Right renal pelvis (tissue), 4 donors: ENCODE data around the gene LITAFD. TPM values are rescaled to one million over a fixed set of nuclear protein-coding genes. Genes with fewer than 3 reads are reported as not detected.
"Not testable (repeated sequence)": the region's sequence is repeated elsewhere in the genome, so short reads cannot be mapped to it uniquely, and the experiment has no call there.

Experiments used
- DNase-seq, 4 donors: peaks; one replicate each; pipeline ENCODE4 v3.0.0-alpha.2; 2013; ENCODE audit warnings: low read depth in 4 of 4, low spot score in 3 of 4, missing footprints in 1 of 4
- polyA plus RNA-seq, 4 donors: library from polyadenylated mRNA; unstranded; fragments of 120-200 nt; gene quantifications; one replicate each; pipeline ENCODE4 v1.2.1, GENCODE V29; 2013; ENCODE audit not compliant: insufficient read length in 4 of 4

Gene LITAFD
- polyA plus RNA-seq, 4 donors = 0.20 TPM; not detected in 3

DNA sequence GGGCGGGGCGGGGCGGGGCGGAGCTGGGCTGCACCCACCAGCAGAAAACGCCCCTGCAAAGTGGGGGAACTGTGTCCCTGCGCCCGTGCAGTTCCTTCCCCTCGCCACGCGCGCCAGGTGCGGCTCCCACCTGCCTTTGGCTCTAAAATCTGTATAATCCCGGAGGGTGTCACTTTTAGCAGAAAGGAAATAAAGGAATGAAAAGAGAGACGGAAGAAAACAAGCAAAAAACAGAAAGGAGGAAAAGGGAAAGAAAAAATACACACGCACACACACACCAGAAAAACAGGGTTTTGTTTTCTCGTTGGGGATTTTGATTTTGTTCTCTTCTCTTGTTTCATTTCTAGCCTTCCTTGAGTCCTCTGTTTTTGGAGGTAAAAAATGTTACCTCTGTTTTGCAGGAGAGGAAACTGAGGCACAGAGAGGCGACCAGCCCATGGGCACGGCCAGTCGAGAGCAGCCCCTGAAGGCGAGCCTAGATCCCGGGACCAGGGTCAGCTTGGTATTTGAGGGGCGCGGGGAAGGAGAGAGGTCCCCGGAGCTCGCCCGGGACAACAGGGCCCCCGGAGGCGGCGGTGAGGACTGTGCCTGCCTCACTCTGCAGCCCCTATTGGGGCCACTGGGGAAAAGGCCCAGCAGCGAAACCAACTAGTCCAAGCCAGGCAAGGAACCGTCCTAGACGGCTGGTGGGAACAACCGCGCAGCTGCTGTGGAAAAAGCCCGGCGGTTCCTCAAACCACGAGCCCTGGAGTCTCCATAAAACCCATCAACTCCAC is 12.8 kb upstream of the LITAFD start:
- DNase-seq = no peak

DNA sequence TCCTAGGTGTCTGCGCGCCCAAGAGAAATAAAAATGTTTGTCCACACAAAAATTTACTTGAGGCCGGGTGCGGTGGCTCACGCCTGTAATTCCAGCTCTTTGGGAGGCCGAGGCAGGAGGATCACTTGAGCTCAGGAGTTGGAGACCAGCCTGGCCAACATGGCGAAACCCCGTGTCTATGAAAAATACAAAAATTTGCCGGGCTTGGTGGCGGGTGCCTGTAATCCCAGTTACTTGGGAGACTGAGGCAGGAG is 12.2 kb upstream of the LITAFD start:
- DNase-seq = not testable (repeated sequence)

DNA sequence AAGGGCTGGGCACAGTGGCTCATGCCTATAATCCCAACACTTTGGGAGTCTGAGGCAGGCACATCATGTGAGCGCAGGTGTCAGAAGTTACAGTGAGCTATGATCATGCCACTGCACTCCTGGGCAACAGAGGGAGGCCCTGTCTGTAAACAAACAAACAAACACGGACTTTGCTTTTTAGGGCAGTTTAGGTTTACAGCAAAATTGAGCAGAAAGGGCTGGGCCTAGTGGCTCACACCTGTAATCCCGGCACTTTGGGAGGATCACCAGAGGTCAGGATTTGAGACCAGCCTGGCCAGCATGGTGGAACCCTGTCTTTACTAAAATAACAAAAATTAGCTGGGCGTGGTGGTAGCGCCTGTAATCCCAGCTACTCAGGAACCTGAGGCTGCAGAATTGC is 10.1 kb upstream of the LITAFD start:
- DNase-seq = no peak

DNA sequence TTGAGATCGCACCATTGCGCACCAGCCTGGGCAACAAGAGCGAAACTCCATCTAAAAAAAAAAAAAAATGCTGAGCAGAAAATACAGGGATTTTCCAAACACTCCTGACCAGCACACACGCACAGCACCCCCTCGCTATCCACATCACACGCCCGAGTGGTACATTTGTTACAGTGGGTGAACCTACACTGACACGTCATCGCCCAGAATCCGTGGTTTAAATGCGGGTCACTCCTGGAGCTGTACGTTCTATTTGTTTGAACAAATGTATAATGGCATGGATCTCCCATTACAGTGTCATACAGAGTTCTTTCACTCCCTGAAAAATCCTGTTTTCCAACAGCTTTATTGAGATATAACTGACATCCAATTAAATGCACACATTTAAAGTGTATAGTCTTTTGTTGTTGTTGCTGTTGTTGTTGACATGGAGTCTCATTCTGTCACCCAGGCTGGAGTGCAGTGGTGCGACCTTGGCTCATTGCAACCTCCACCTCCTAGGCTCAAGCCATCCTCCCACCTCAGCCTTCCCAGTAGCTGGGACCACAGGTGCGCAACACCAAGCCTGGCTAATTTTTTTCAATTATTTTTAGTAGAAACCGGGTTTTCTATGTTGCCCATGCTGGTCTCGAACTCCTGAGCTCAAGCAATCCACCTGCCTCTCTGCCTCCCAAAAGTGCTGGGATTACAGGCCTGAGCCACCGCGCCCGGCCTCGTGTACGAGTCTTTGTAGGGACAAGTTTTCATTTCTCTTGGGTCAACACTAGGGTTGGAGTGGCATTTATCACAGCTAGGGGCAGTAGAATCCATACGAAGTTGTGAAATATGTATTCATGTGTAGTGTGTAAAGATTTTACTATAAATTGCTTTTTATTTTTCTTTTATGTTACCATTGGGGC is 8.9 kb upstream of the LITAFD start:
- DNase-seq = no peak

DNA sequence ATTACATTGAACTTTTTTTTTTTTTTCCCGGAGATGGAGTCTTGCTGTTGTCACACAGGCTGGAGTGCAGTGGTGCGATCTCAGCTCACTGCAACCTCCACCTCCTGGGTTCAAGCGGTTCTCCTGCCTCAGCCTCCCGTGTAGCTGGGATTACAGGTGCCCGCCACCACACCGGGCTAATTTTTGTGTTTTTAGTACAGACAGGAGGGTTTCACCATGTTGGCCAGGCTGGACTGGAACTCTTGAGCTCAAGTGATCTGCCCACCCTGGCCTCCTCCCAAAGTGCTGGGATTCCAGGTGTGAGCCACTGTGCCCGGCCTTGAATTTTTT is 8.3 kb upstream of the LITAFD start:
- not testable (repeated sequence) for DNase-seq

DNA sequence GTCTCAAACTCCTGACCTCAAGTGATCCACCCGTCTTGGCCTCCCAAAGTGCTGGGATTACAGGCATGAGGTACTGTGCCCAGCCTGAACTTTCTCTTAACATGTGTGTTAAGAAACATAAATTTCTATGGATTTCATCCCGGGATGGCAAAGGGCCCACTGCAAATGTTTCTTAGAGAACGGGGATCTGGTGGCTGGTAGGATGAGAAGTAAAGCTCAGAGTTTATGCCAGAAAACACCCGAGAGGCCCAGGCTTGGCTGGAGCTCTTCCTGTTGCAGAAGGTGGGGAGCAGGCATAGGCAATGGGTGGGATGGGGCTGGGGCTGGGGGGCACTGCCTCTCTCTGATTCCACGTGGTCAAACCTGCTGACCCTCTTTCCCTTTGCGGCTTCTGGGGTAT is 7.8 kb upstream of the LITAFD start:
- DNase-seq = no peak

DNA sequence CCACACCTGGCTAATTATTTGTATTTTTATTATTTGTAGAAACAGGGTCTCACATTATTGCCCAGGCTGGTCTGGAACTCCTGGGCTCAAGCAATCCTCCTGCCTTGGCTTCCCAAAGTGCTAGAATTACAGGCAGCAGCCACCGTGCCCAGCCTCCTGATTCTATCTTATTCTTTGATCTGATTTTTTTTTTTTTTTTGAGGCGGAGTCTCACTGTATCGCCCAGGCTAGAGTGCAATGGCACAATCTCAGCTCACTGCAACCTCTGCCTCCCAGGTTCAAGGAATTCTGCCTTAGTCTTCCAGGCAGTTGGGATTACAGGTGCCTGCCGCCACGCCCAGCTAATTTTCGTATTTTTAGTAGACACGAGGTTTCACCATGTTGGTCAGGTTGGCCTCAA is 6.8 kb upstream of the LITAFD start:
- DNase-seq = not testable (repeated sequence)

DNA sequence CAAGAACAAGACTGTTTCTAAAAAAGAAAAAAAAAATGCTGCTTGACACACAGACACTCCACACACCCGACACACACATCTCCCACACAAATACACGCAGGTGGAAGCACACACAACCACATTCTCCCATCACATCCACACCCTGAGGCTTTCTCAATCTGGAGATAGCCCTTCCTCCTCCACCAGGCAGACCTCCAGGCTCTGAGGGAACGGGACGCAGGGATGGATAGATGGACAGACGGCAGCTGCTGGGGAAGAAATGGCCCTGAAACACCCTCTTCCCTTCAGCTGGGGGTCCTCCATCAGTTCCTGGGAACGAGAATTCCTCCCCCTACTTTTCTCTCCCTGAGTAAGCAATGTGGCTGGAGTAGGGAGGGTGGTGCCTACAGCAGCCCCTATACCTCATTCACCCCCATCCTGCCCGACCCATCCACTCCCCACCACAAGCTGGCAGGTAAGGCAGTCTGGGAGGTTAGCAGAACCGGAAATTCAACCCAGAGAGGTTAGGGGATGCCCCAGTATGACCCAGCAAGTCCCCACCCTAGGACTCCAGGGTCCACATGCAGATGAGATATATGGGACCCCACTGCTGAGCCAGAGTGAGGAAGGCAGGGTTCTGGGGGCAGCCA is 4.1 kb upstream of the LITAFD start:
- no peak for DNase-seq

DNA sequence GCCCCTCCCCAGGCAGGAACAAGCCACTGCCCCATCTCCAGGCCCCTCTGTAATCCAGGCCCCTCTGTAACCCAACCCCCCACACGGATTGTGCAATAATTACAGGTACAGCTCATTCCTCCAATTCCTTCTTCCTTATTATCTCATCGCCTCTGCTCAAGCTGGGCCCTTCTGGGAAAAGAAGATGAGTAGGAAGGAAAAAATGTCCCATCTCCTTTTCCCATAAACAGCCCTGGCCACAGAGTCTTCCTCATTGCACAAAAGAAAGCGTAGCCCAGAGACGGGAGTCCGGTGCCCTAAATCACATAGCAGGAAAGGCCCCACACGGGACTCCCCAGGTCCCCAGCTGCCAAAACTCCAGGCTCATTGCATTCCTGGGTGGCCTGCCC is 3.6 kb upstream of the LITAFD start:
- no peak for DNase-seq

DNA sequence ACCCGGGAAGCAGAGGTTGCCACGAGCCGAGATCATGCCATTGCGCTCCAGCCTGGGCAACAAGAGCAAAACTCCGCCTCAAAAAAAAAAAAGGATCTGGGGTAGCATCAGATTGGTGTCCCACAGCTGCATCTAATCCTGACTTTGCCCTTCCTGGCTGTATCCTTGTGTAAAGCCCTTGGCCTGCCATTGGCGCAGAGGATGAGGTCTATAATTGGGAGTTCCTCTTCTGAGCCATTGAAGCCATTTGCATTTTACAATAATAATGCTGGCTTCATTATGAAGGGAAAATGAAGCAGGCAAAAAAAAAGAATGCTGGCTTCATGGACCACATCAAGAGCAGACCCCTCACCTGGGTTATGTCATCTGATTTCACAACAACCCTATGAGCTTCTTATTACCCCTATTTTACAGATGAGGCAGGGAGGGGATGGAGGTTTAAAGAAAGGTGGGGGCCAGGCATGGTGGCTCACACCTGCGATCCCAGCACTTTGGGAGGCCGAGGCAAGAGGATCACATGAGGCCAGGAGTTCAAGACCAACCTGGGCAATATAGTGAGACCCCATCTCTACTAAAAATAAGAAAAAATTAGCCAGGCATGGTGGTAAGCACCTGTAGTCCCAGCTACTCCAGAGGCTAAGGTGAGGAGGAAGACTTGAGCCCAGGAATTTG is 1.2 kb upstream of the LITAFD start:
- DNase-seq = no peak

DNA sequence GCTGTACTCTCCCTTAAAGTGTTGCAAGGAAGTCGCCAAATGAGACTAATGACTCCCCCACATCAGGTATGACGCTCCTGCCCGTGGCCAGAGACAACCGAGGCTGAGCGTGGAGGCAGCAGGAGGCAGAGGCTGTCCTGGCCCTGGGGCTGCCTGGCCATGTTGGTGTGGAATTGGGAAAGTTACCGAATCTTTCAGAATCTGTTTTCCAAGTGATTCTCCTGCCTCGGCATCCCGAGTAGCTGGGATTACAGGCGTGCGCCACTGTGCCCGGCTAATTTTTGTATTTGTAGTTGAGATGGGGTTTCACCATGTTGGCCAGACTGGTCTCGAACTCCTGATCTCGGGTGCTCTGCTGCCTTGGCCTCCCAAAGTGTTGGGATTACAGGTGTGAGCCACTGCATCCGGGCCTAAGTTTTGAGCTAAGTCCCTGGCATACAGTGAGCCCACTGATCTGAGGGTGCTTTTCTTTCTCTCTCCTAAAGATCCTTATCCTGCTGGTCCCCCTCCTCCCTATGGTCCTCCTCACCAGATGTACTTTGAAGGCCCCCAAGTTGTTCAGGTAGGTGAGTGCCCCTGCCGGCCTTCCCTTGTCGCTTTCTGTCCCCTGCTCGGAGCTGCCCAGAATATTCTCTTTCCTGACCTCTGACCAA is 700 bp downstream of the LITAFD start:
- DNase-seq = no peak

DNA sequence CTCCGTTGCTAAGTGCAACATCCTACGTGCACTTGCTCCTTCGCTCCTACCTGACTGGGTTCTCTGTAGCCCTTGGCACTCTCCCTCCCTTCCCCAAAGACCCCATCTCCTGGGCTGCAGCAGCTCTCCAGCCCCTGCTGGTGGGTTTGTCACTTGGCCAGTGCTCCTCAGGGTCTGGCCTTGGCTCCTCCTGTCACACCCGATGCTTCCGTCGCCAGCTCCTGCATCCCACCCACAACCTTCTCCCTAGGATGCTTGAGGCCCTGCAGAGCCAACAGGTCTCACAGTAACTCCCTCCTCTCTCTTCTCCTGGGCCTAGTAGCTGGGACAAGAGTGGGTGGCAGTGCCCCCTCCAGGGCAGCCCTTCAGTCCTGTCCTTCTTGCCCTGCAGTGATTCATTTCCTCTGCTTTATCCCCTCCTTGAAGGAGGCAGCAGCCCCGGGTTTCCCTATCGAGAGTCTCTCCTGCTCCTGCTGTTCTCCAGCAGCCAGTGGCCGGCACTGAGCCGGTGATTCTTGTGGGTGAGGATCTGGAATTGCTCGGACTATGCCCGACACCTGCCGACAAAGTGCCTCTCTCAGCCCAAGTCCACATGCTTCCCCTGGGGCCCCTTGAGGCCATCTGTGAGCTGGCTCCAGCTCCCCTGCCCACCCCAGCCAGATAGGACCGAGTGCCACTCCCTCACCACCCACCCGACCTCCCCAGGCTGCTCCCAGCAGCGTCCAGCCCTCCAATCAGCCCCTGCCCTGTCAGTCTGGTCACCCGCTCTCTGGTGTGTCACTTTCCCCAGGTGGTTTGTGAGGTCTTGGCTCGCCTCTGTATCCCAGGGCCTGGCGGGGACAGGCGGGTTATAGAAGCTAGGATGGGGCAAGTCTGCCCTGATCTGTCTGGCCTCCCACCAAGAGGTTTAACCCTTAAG is 3.8 kb downstream of the LITAFD start:
- no peak for DNase-seq

DNA sequence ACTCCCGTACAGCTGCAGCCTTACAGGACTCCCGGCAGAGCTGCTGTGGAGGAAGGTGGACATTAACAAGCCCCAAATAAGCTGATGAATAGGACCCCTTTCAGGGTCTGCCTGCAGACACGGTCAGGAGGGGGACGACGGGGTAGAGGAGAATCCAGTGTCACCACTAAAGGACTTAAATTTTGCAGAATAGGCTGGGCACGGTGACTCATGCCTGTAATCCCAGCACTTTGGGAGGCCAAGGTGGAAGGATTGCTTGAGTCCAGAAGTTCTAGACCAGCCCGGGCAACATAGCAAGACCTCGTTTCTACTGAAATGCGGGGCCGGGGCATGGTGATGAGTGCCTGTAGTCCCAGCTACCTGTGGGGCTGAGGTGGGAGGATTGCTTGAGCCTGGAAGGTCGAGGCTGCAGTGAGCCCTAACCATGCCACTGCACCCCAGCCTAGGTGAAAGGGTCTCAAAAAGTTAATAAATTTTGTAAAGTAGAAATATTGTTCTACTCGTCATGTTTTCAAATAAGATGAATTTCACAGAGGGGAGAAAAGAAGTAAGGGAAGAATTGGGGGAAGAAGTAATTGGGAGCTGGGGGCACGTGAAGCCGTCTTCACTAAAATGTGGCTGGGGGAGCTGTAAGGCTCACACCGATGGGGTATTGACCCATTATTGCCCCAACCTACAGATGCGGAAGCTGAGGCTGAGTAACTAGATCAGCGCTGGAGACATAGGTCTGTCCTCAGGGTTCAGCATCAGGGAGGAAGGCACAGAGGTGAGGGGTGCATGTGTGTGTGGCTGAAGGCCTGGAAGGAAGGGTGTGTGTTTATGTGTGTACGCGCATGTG is 4.7 kb downstream of the LITAFD start:
- DNase-seq = no peak

DNA sequence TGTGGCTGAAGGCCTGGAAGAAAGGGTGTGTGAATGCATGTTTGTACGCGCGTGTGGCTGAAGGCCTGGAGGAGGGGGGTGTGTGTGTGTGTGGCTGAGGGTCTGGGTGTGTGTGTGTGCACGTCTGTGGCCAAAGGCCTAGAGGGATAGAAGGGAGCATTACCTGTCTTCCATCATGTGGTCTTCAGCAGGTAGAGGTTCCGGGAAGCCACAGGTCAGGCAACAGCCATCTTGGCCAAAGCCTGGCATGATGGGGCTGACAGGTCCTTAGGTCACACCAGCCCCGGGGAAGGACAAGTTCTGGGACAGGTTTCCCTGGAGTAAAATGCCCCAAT is 5.2 kb downstream of the LITAFD start:
- no peak for DNase-seq

DNA sequence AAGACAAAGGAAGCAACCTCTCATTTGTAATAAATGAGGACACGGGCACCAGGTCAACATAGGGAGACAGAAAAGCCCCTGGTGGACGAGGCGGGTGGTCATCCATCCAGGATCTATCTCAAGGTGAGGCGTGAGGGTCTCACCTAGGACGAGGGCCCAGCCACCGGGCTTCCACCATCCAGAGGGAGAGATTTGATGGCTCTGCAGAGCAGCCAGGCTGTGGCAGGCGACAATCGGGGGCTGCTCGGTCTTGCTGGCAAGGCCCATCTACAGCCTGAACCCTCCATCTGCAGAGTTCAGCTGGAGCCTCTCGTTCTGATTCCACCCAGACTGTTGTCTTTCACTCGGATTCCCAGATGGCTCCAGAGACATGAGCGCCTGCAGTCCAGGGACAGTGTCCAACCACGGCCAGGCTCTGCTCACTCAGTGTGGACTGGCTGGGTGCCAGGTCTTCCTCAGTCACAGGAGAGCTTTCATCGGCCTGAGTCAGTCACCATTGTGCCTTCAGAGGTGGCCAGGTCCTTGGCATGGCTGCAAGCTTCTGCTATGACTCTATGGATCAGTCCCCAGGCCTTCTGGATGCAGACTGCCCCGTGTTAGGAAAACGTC is 5.9 kb downstream of the LITAFD start:
- no peak for DNase-seq

DNA sequence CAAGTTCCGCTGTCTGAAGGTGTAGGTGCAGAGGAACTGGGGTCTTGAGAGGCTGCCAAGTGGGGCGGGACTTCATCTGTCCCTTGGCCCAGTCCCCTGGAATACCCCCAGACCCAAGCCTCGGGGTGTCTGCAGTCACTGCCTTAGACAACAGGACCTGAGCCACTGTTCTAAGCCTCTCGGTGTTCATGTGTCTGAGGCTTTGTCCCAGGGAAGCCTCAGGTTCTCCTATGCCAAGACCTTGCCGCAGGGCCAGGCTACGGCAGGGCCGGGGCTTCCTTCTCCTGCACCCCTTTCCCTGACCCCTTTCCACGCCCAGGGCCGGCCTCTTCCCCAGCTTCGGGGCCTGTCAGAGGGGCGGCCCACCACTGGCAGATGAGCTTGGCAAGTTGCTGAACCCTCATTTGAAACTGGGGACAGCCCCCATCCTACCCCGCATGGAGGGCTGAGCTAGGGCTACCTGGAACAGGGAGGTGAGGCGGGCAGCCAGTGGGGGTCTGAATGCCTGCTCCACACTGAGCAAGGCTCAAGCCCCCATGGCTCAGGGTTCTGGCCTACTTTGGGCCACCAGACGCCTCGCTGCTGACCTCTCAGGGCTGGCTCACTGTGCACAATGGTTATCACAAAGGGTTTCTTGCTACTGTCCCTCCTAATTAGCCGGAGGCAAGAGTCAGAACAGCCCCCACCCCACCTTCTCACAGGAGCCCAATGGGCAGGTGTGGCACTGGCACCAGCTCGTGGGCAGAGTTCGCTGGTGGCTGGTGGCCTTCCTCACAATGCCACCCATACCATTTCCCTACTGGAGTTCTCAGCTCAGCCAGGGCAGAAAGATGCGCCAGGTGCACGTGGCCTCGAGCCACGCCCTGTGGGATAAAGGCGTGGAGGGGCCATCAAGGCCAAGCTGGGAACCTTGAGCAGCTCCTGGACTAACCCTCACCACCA is 7.1 kb downstream of the LITAFD start:
- no peak for DNase-seq

DNA sequence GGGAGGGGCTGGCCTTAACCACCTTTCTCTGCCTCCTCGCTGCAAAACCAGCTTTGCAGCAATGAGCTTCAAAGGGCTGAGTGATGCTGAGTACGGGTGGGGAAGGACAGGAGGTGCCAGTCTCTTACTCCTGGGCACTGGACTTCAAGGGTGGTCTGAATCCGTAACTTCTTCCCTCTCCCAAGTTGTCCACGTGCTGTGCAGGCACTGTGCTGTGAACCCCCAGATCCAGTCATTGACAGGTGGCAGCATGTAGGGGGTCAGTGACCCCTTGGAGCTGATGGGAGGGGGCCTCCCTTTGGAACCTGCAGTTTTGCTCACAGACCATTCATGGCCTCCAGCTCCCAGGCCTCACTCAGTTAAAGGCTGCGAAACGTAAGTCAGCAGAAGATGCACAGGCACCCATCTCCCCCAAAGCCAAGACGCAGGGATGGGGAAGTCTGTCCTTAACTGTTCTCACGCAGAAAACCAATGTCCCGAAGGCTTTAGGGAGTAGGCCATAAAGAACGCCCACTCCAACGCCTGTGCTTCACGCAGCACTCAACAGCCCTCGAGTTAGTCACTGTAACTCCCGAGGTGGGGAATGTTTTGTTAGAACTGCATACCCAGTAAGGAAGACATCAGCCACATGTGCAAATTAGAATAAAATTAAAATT is 7.9 kb downstream of the LITAFD start:
- DNase-seq = no peak
